GM12892 (cell line): ENCODE data around the gene TMIGD2.
"Not testable (repeated sequence)": the region's sequence is repeated elsewhere in the genome, so short reads cannot be mapped to it uniquely, and the experiment has no call there.

ENCODE experiments used
- DNase-seq: peaks from one replicate; pipeline ENCODE4 v3.0.0; 2011; ENCODE audit not compliant: insufficient read length
- FAIRE-seq: peaks from 2 replicates; lab custom pipeline; 2011; peaks lifted over from hg19 to GRCh38; lab: Jason Lieb, UNC
- POLR2A ChIP-seq: IDR thresholded peaks from 2 replicates; pipeline ENCODE4 v1.6.1; 2011; ENCODE audit warnings: low read depth, low read length, control low read depth
- POLR2AphosphoS5 ChIP-seq: IDR thresholded peaks from 2 replicates; pipeline ENCODE4 v1.6.1; 2011; ENCODE audit warnings: low read depth, low read length, control low read depth
- TAF1 ChIP-seq: IDR thresholded peaks from 2 replicates; pipeline ENCODE4 v1.6.1; 2011; ENCODE audit warnings: low read depth, mild to moderate bottlenecking, control low read depth, low read length, borderline replicate concordance

TMIGD2 gene

GRCh38 chr19:4284974-4285373, 17.2 kb downstream of the TMIGD2 start:
- no peak for FAIRE-seq
- no peak for DNase-seq
- no peak for TF ChIP-seq POLR2A
- no peak for TF ChIP-seq TAF1
- TF ChIP-seq POLR2AphosphoS5 = no peak

- TF ChIP-seq POLR2A (no peak), TAF1 (no peak), POLR2AphosphoS5 (no peak)
- DNase-seq (no peak), FAIRE-seq (no peak)
These were observed 17.8 kb downstream of the TMIGD2 start for GRCh38 chr19:4284176-4284958.

- FAIRE-seq (no peak), DNase-seq (no peak)
- TF ChIP-seq POLR2AphosphoS5 (no peak), POLR2A (no peak), TAF1 (no peak)
These were observed 22.4 kb downstream of the TMIGD2 start for GRCh38 chr19:4279530-4280422.

- DNase-seq = no peak
- no peak for TF ChIP-seq TAF1
- TF ChIP-seq POLR2A = no peak
- TF ChIP-seq POLR2AphosphoS5 = no peak
- no peak for FAIRE-seq
These were observed 23.0 kb downstream of the TMIGD2 start for GRCh38 chr19:4279267-4279529.

- DNase-seq (no peak), FAIRE-seq (no peak)
- TF ChIP-seq POLR2AphosphoS5 (no peak), TAF1 (no peak), POLR2A (no peak)
These were observed 23.5 kb downstream of the TMIGD2 start, which contains the start of gene SHD for GRCh38 chr19:4278419-4279266. TSS of gene SHD (plus strand) at chr19:4279266. CDS start at chr19:4280064, 798 bp downstream.

- TF ChIP-seq TAF1 (no peak), POLR2A (no peak), POLR2AphosphoS5 (no peak)
- FAIRE-seq = no peak
- no peak for DNase-seq
These were observed 24.2 kb downstream of the TMIGD2 start for GRCh38 chr19:4278010-4278409.

GRCh38 chr19:4277191-4277696, 24.9 kb downstream of the TMIGD2 start:
- TF ChIP-seq POLR2AphosphoS5 (no peak), TAF1 (no peak), POLR2A (no peak)
- DNase-seq (no peak), FAIRE-seq (no peak)

GRCh38 chr19:4274321-4274686, 27.9 kb downstream of the TMIGD2 start:
- DNase-seq, FAIRE-seq: not testable (repeated sequence)

- DNase-seq (no peak), FAIRE-seq (no peak)
- no peak for TF ChIP-seq TAF1
- TF ChIP-seq POLR2A = no peak
- no peak for TF ChIP-seq POLR2AphosphoS5
These were observed 29.3 kb downstream of the TMIGD2 start for GRCh38 chr19:4272894-4273293.

GRCh38 chr19:4268816-4269430, 33.3 kb downstream of the TMIGD2 start:
- no peak for TF ChIP-seq POLR2AphosphoS5
- TF ChIP-seq POLR2A = no peak
- no peak for TF ChIP-seq TAF1
- FAIRE-seq (no peak), DNase-seq (no peak)
